GM12874 (cell line): ENCODE data around the gene AKR1D1.

Source experiments
- TF ChIP-seq, protein P1 (sequence below): IDR thresholded peaks from 2 replicates; pipeline ENCODE4 v1.5.1; 2011; ENCODE audit warnings: low read depth, mild to moderate bottlenecking, control low read depth, low read length, moderate library complexity; ENCODE audit not compliant: insufficient read depth

Gene AKR1D1

DNA sequence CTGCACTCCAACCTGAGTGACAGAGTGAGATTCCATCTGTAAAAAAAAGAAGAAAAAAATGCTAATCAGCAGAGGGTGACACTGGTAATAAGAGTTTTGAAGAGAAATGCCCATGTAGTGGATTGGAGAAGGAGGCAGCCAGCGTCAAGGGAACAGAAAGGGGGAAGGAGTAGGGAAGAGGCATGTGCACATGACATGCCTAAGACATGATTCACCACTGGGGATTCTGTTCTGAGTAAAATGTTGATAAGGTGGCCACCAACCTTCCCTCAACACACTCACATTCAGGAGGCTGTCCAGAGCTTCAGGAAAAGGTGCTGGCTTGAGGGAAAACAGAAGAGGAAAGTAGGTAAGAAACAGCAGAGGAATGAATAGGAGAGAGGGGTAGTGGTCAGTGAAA is 39.9 kb downstream of the AKR1D1 start:
- TF ChIP-seq, protein P1, sequence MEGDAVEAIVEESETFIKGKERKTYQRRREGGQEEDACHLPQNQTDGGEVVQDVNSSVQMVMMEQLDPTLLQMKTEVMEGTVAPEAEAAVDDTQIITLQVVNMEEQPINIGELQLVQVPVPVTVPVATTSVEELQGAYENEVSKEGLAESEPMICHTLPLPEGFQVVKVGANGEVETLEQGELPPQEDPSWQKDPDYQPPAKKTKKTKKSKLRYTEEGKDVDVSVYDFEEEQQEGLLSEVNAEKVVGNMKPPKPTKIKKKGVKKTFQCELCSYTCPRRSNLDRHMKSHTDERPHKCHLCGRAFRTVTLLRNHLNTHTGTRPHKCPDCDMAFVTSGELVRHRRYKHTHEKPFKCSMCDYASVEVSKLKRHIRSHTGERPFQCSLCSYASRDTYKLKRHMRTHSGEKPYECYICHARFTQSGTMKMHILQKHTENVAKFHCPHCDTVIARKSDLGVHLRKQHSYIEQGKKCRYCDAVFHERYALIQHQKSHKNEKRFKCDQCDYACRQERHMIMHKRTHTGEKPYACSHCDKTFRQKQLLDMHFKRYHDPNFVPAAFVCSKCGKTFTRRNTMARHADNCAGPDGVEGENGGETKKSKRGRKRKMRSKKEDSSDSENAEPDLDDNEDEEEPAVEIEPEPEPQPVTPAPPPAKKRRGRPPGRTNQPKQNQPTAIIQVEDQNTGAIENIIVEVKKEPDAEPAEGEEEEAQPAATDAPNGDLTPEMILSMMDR: no peak

- TF ChIP-seq, protein P1: no peak
Measured at GRCh38 chr7:138116892-138117291, 40.6 kb downstream of the AKR1D1 start.

GRCh38 chr7:138120140-138120827 is 44.0 kb downstream of the AKR1D1 start:
- TF ChIP-seq, protein P1: no peak

GRCh38 chr7:138122162-138122561 is 45.9 kb downstream of the AKR1D1 start:
- TF ChIP-seq, protein P1: no peak

GRCh38 chr7:138125119-138125518 is 48.9 kb downstream of the AKR1D1 start:
- TF ChIP-seq, protein P1: no peak

- TF ChIP-seq, protein P1: no peak
Measured at GRCh38 chr7:138125598-138126111, 49.4 kb downstream of the AKR1D1 start.

- TF ChIP-seq, protein P1: no peak
Measured at GRCh38 chr7:138126928-138127327, 50.7 kb downstream of the AKR1D1 start.

- TF ChIP-seq, protein P1: no peak
Measured at GRCh38 chr7:138127996-138128395, 51.7 kb downstream of the AKR1D1 start.
